Panc1 (cell line): Measurements from ENCODE around the gene RBMS3. TPM values are rescaled to one million over a fixed set of nuclear protein-coding genes. Genes with fewer than 3 reads are reported as not detected.
"Not testable (repeated sequence)": the region's sequence is repeated elsewhere in the genome, so short reads cannot be mapped to it uniquely, and the experiment has no call there.

Experiments used
- ATAC-seq: fragments of 200-7000 bp; cut with Tn5 transposase; 2 replicates; pipeline ENCODE4 v1.9.1; 2020; ENCODE audit warnings: mild to moderate bottlenecking, moderate library complexity
- BruUV-seq: library from RNA; stranded (reverse); fragments of 400-500 nt; replicated peaks from 2 replicates; lab custom pipeline; 2021; lab: Mats Ljungman, UMichigan
- CTCF ChIA-PET: fragments of 300-600 bp; sonication (Branson Sonifier 250); formaldehyde crosslinking; loops from one replicate; lab custom pipeline; 2022; ENCODE audit warnings: antibody characterized with exemption; lab: Charles Lee
- POLR2A ChIA-PET: fragments of 300-600 bp; sonication (Branson Sonifier 250); formaldehyde crosslinking; loops from one replicate; lab custom pipeline; 2022; ENCODE audit warnings: antibody characterized with exemption; lab: Charles Lee
- DNase-seq: peaks from one replicate; pipeline ENCODE4 v3.0.0-alpha.2; 2010; ENCODE audit warnings: low read depth, low spot score
- H3K27ac ChIP-seq: 2 replicates; pipeline ENCODE4 v1.5.1; 2011; ENCODE audit warnings: mild to moderate bottlenecking, low read length, inconsistent platforms
- H3K27me3 ChIP-seq: fragments of 200-500 bp; sonication (Bioruptor generic); 2 replicates; pipeline ENCODE4 v1.6.0; 2014; ENCODE audit warnings: low read length, inconsistent platforms; ENCODE audit not compliant: control insufficient read depth, insufficient read depth
- H3K36me3 ChIP-seq: fragments of 200-500 bp; sonication (Bioruptor generic); 2 replicates; pipeline ENCODE4 v1.5.1; 2014; ENCODE audit warnings: inconsistent platforms, mild to moderate bottlenecking, low read length, moderate library complexity; ENCODE audit not compliant: control insufficient read depth, insufficient read depth
- H3K4me1 ChIP-seq: 2 replicates; pipeline ENCODE4 v1.5.1; 2011; ENCODE audit warnings: inconsistent platforms, mild to moderate bottlenecking, low read length, moderate library complexity; ENCODE audit not compliant: control insufficient read depth, insufficient read depth
- H3K4me3 ChIP-seq, 2 experiments: 2 replicates each; pipeline ENCODE4 v1.5.1; 2011 to 2012; ENCODE audit warnings: low read depth in 2 of 2, low read length in 2 of 2, mild to moderate bottlenecking in 2 of 2, inconsistent platforms in 1 of 2, moderate library complexity in 1 of 2
- H3K9me3 ChIP-seq: fragments of 200-500 bp; sonication (Bioruptor generic); 2 replicates; pipeline ENCODE4 v1.5.1; 2014; ENCODE audit warnings: low read depth, mild to moderate bottlenecking, inconsistent platforms, low read length, moderate library complexity; ENCODE audit not compliant: control insufficient read depth, insufficient read depth
- CTCF ChIP-seq: fragments of 450-650 bp; IDR thresholded peaks from 2 replicates; pipeline ENCODE4 v1.5.1; 2017; ENCODE audit warnings: mild to moderate bottlenecking
- POLR2AphosphoS5 ChIP-seq: IDR thresholded peaks from 2 replicates; pipeline ENCODE4 v1.6.1; 2012; ENCODE audit warnings: mild to moderate bottlenecking, low read depth, low read length, moderate library complexity
- SIN3A ChIP-seq: IDR thresholded peaks from 2 replicates; pipeline ENCODE4 v1.6.1; 2012; ENCODE audit warnings: low read depth, mild to moderate bottlenecking, low read length, moderate library complexity, borderline replicate concordance; ENCODE audit not compliant: insufficient read depth
- TCF7L2 ChIP-seq: IDR thresholded peaks from 2 replicates; pipeline ENCODE4 v1.6.1; 2011; ENCODE audit warnings: mild to moderate bottlenecking, low read depth, low read length, inconsistent platforms
- in situ Hi-C: cut with HindIII; loops from 2 replicates; pipeline ENCODE4 v1.10.0; 2016; ENCODE audit warnings: low sequenced_read_pairs, low pct_unique_long_range_greater_than_20kb
- intact Hi-C: fragments of 100-400 bp; cut with micrococcal nuclease; formaldehyde crosslinking; loops from one replicate; pipeline ENCODE4 v1.10.0; 2022; ENCODE audit not compliant: unreplicated experiment
- total RNA-seq: library from RNA; stranded (reverse); gene quantifications from one replicate; pipeline ENCODE4 v1.2.1, GENCODE V29; 2021; ENCODE audit not compliant: unreplicated experiment
- TF ChIP-seq, protein P1 (sequence below), 2 experiments: IDR thresholded peaks; 2 replicates each; pipeline ENCODE4 v1.6.1; 2011 to 2012; ENCODE audit warnings: low read depth in 2 of 2, control low read depth in 1 of 2, low read length in 1 of 2, mild to moderate bottlenecking in 1 of 2, moderate library complexity in 1 of 2; ENCODE audit not compliant: insufficient read depth in 1 of 2

RBMS3 gene
- total RNA-seq, 1 experiment from 2014 or later: 1.1 TPM

DNA sequence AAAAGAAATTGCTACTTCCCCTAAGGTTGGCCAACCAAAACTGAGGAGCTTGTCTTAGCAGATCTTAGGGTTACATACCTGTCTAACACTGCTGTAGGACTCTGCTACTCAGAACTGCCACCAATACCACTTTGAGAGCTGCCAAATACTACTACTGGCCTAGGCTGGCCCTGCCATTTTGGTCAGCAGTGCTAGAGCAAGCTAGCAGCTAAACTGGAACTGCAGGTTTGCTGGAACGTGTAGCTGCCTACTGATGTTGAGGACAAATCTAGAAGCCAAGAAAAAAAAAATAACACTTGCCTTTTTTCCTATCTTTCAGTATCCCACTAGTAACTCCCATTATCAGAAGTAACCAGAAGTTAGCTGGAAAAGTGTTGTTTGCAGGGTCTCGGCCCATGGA lies 387.4 kb downstream of the RBMS3 start:
- Histone ChIP-seq H3K9me3 (no peaks in the 10 kb centered on the region), H3K27ac (no peak overlapping the region), H3K4me3 (no peak overlapping the region), H3K36me3 (no peaks in the 10 kb centered on the region), H3K27me3 (no peaks in the 10 kb centered on the region), H3K4me1 (no peaks in the 10 kb centered on the region)
- ATAC-seq (no peak), DNase-seq (no peak)
- BruUV-seq: no TSS peak
- ChIA-PET CTCF (no interaction called here), POLR2A (no interaction called here)
- intact Hi-C loops (no loop called here), in situ Hi-C loops (no loop called here)
- TF ChIP-seq POLR2AphosphoS5 (no peak), CTCF (no peak), SIN3A (no peak), TCF7L2 (no peak)
- TF ChIP-seq, protein P1, sequence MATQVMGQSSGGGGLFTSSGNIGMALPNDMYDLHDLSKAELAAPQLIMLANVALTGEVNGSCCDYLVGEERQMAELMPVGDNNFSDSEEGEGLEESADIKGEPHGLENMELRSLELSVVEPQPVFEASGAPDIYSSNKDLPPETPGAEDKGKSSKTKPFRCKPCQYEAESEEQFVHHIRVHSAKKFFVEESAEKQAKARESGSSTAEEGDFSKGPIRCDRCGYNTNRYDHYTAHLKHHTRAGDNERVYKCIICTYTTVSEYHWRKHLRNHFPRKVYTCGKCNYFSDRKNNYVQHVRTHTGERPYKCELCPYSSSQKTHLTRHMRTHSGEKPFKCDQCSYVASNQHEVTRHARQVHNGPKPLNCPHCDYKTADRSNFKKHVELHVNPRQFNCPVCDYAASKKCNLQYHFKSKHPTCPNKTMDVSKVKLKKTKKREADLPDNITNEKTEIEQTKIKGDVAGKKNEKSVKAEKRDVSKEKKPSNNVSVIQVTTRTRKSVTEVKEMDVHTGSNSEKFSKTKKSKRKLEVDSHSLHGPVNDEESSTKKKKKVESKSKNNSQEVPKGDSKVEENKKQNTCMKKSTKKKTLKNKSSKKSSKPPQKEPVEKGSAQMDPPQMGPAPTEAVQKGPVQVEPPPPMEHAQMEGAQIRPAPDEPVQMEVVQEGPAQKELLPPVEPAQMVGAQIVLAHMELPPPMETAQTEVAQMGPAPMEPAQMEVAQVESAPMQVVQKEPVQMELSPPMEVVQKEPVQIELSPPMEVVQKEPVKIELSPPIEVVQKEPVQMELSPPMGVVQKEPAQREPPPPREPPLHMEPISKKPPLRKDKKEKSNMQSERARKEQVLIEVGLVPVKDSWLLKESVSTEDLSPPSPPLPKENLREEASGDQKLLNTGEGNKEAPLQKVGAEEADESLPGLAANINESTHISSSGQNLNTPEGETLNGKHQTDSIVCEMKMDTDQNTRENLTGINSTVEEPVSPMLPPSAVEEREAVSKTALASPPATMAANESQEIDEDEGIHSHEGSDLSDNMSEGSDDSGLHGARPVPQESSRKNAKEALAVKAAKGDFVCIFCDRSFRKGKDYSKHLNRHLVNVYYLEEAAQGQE (IDR thresholded peaks at IDR 0.05; ENCODE audit: insufficient read depth in 1 of 2, low read depth in 2 of 2, low read length in 1 of 2): no peak

DNA sequence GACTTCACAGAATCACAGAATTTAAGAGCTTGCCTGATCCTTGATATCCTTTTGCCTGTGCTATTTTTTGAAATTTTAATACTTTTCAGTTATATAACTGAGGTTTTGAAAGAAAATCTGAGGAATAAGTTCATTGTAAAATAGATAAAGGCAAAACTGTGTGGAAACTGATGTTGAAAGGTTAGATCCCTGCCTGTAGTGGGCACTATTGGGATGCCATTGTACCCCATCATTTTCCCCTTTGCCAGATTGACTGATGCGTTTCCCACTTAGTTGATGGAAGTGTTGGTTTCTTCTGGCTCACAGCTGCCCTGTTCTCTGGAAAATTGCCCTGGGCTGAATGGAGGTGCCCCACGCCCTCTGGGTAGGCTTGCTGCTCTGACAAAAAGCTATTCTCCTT lies 387.9 kb downstream of the RBMS3 start:
- TF ChIP-seq POLR2AphosphoS5: no peak
- TF ChIP-seq SIN3A: no peak
- TF ChIP-seq CTCF: no peak; the same call in 1 of the 2 replicates
- TF ChIP-seq, protein P1 (IDR thresholded peaks at IDR 0.05; ENCODE audit: insufficient read depth in 1 of 2, low read depth in 2 of 2, low read length in 1 of 2): no peak
- TF ChIP-seq TCF7L2: no peak
- no peaks in the 10 kb centered on the region for H3K27me3 ChIP-seq
- no peak for ATAC-seq
- POLR2A ChIA-PET: no interaction called here
- H3K9me3 ChIP-seq: no peaks in the 10 kb centered on the region
- no TSS peak for BruUV-seq
- DNase-seq: no peak
- no peak overlapping the region for H3K4me3 ChIP-seq
- no peaks in the 10 kb centered on the region for H3K36me3 ChIP-seq
- CTCF ChIA-PET: no interaction called here
- no peaks in the 10 kb centered on the region for H3K4me1 ChIP-seq
- no peak overlapping the region for H3K27ac ChIP-seq
- intact Hi-C loops: no loop called here
- in situ Hi-C loops: no loop called here

- H3K27ac ChIP-seq, H3K27me3 ChIP-seq, H3K4me1 ChIP-seq, H3K36me3 ChIP-seq, DNase-seq, in situ Hi-C loops, BruUV-seq, POLR2A ChIA-PET, H3K9me3 ChIP-seq, intact Hi-C loops, CTCF ChIA-PET, ATAC-seq, H3K4me3 ChIP-seq: not testable (repeated sequence)
Measured at GRCh38 chr3:29670476-29670875, 389.6 kb downstream of the RBMS3 start.
